Gastroesophageal sphincter (tissue), 3 donors: ENCODE measurements around the gene SLC25A48.

Experiments
- EP300 ChIP-seq: sonication (generic); formaldehyde crosslinking; IDR thresholded peaks from one replicate; pipeline ENCODE4 v1.6.1; 2017; ENCODE audit warnings: antibody characterized with exemption, mild to moderate bottlenecking
- POLR2A ChIP-seq, 2 donors: fragments of 450-650 bp; IDR thresholded peaks; one replicate each; pipeline ENCODE4 v1.6.1; 2017; ENCODE audit warnings: antibody characterized with exemption in 2 of 2, mild to moderate bottlenecking in 2 of 2, moderate library complexity in 1 of 2
- POLR2AphosphoS5 ChIP-seq: sonication (generic); formaldehyde crosslinking; IDR thresholded peaks from one replicate; pipeline ENCODE4 v1.6.1; 2017; ENCODE audit warnings: antibody characterized with exemption
- TF ChIP-seq, protein P1 (sequence below), 4 experiments: fragments of 200-600 bp in 2 of 4; fragments of 450-650 bp in 2 of 4; sonication (generic) in 1 of 4; IDR thresholded peaks; one replicate each; pipeline ENCODE4 v1.5.1; 2017 to 2019; ENCODE audit warnings: antibody characterized with exemption in 4 of 4, mild to moderate bottlenecking in 2 of 4, moderate library complexity in 2 of 4

DNA sequence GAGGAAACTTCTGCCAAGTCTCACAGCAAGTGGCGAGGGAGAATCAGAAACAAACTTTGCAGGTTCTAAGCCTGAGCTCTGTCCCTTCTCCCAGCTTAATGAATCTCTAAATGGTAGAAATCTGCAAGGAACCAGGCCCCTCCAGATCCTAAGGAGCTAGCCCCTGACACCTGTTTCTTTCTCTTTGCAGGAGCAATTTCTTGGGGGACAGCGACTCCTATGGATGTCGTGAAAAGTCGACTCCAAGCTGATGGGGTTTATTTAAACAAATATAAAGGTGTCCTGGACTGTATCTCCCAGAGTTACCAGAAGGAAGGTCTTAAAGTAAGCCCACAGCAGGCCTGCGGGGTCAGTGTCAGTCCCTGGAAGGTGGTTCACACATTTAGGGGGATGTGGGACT lies 39.4 kb downstream of the SLC25A48 start:
- TF ChIP-seq, protein P1, sequence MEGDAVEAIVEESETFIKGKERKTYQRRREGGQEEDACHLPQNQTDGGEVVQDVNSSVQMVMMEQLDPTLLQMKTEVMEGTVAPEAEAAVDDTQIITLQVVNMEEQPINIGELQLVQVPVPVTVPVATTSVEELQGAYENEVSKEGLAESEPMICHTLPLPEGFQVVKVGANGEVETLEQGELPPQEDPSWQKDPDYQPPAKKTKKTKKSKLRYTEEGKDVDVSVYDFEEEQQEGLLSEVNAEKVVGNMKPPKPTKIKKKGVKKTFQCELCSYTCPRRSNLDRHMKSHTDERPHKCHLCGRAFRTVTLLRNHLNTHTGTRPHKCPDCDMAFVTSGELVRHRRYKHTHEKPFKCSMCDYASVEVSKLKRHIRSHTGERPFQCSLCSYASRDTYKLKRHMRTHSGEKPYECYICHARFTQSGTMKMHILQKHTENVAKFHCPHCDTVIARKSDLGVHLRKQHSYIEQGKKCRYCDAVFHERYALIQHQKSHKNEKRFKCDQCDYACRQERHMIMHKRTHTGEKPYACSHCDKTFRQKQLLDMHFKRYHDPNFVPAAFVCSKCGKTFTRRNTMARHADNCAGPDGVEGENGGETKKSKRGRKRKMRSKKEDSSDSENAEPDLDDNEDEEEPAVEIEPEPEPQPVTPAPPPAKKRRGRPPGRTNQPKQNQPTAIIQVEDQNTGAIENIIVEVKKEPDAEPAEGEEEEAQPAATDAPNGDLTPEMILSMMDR (IDR thresholded peaks at IDR 0.05), result no peak
- TF ChIP-seq POLR2A (IDR thresholded peaks at IDR 0.05) (no peak), POLR2AphosphoS5 (no peak), EP300 (no peak)
